HG03175 (cell line): Measurements from ENCODE around the gene LYRM9.
"Not testable (repeated sequence)": the region's sequence is repeated elsewhere in the genome, so short reads cannot be mapped to it uniquely, and the experiment has no call there.

Experiments used
- ATAC-seq: cut with Tn5 transposase; IDR thresholded peaks from one replicate; pipeline ENCODE4 v1.9.1; 2021; ENCODE audit warnings: mild to moderate bottlenecking, moderate library complexity; ENCODE audit not compliant: unreplicated experiment

LYRM9 gene

DNA sequence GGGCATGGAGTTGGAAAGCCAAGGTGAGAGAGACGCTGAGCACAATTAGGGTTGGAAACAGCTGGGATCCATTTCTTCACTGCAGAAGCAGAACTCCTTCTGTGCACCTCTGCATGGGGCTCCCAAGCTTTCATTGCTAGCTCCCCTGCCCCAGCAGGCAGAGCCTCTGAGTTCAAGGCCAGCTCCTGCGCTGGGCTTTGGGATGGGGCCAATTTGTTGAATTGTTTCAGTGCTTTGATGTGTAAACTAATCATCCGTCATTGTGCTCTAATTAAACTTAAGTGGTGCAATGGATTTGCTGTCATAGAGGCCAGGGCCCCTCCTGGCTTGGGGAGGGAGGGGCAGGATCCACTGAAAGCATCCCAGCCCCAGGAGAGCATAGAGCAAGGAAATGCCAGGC, 13.5 kb upstream of the LYRM9 start:
- ATAC-seq = no peak

DNA sequence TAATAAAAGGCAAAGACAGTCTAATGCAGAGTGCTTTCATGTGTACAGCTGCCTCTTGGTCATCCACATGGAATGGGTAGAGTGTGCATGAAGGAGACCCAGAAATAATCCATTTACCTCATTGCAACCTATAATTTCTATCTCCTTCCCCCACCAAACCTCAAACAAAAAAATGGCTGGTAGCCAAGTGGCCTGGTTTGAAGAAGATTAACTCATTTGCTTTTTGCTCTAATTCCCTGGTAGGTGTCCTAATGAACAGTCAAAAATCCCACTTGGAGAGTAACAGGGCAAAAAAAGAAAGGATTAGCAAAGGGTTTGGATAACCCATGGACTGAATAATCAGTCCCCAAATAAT, 13.0 kb upstream of the LYRM9 start:
- ATAC-seq = no peak

DNA sequence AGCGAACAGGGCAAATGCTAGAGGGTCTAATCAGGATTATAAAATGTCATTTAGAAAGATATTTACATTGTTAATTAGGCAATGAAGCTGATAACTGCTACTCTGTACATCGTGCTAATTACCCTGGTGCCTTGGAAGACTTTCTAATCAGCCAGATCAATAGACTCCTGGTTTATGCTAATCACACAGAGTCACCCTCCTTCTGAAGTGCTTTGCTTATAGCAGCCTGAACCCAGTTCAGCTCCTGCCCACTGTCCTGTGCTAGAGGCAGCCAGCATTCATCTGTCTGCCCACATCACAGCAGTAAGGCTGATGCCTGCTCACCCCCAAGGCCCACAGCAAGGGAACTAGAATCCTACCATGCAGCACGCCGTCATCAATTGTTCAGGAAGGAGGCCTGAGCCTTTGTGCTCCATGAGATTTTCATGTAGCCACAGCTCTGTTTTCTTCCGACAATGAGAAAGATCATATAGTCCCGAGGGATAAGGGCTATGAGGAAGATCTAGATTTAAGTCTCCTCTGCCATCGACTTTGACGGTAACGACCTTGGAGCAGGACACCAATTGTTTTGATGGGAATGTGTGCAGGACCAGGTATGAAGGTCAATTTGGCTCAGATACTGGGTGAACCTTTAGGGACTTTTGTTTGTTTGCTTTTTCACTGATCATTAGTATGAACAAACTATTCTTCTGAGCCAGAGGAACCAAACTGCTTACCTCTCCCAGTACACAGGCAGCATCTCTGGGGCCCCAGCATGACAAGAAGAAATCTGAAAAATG, 12.5 kb upstream of the LYRM9 start:
- ATAC-seq = no peak

DNA sequence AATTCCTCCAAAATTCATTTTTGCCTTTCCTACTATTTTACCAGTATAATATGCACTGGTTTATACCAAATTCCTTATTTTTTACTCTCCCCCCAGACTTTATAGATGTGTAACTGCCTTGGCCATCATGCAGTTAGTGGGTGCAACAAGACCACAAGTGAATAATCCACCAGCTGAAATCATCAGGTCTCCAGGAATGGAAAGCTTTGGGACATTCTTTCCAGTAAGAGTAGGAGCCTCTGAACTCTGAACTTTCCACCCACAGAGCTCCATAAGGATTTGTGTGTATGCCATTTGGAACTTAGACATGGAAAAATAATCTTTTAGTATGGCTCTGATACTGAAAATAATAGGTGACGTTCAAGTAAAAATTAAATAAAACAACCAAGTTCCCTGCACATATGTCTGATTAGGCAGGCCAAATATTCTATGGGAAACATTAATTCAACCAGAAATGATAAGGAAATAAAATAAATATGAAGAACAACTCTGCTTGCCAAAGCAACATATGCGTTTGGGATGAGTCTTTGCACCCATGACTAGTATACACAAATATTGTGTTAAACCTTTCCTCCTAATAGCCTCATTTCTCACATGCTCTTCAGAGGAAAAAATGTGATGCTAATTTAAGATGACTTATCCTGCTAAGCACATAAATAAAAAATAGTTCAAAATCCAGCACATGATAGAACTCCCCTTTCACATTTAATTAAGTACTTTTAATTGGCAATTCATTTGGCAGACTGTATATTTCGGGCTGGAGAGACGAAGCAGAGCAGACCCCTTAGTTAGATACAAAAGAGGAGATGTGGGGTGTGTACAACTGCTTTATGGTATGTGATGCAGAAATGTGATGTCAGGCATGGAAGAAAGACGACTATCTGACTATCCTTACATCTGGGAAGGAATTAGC, 11.6 kb upstream of the LYRM9 start:
- no peak for ATAC-seq

DNA sequence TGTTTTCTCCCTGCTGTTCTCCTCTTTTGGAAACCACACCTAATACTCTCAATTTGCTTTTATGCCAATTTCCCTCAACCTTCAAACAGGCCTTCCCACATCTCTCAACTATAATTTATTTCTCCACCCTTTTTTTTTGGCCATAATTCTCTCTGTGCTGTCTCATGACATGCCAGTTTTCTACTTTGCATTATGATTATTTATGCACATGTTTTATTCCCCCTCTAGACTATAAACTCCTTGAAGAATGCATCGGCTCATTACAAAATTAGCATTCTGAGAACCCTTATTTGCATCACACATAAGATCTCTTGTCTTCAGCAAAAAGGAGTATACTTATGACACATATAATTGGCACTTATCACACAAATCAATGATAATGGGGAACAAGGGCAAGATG, 10.9 kb upstream of the LYRM9 start:
- ATAC-seq = no peak

DNA sequence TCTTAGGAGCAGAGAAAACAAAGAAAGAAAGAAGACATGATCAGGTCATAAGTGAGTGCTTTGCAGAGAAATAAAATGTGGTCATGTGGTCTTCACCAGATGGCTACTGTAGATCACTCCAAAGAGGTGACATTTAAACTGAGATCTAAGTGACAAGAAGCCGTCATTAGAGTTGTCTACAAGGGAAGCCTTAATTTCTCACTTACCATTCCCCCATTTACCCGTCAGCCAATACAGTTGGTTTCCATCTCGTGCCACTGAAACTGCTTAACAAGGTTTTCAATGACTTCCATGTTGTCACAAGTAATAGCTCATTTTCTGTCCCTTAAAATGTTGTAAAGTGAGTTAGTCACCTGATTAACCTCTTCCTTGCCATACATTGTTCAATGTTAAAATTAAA, 6.4 kb upstream of the LYRM9 start:
- ATAC-seq = no peak

DNA sequence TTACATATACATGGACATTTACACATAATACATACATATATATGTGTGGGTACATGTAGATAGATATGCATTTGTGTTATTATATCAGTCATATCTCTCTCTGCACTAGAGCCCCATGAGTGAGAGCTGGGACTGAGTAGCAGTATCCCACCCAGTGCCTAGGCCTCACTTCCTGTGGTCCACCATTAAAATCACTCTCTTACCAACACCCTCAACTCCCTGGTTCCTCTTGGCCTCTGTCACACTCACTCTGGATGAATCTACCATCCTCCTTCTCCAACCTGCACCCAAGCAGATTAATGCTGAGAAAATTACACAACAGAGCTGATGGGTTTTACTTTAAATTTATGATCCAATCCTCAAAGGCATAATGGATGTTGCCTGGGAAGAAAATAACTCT, 4.9 kb upstream of the LYRM9 start:
- ATAC-seq = no peak

DNA sequence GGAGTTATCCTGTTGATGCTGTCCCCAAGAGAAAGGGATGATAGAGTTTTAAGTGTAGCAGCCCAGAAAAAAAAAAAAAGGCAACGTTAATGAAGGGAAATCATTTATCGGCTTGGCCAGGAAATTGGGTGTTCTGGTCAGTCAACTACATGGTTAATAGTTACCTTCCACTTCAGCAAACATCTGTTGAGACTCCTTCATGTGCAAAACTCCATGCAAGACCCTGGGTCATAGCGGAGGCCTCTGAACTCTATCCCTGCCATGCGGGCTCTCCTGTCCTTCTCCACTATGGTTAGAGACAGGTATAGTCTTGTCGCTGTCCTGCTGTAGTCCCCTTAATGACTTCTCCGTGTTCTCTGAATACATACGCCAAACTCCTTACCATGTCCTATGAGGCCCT, 3.5 kb upstream of the LYRM9 start:
- ATAC-seq = no peak

DNA sequence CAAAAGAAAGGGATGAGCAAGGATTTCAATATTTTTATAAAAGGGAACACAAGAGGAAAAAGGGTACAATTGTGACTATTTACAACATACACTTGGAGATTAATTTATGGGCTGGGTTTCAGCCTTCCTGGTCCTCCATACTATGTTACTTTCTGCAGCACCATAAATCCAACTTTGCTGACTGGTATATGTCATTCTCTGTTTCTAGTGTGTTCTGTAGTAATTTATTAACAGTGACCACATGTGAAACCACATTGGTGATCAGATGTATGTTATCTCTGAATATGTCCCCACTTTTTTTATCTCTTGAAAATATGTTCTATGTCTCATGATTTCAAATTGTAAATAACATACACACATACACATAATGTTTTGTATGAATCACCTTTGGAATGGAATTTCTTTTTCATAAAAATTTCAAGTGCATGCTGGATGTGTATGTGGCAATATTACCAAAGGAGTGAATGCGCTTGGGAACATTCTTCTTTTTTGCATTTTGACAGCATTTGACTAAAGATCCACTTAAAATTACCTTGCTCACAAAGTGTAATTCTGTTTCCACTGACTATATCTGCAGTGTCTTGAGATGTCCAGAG, 2.9 kb upstream of the LYRM9 start:
- no peak for ATAC-seq

DNA sequence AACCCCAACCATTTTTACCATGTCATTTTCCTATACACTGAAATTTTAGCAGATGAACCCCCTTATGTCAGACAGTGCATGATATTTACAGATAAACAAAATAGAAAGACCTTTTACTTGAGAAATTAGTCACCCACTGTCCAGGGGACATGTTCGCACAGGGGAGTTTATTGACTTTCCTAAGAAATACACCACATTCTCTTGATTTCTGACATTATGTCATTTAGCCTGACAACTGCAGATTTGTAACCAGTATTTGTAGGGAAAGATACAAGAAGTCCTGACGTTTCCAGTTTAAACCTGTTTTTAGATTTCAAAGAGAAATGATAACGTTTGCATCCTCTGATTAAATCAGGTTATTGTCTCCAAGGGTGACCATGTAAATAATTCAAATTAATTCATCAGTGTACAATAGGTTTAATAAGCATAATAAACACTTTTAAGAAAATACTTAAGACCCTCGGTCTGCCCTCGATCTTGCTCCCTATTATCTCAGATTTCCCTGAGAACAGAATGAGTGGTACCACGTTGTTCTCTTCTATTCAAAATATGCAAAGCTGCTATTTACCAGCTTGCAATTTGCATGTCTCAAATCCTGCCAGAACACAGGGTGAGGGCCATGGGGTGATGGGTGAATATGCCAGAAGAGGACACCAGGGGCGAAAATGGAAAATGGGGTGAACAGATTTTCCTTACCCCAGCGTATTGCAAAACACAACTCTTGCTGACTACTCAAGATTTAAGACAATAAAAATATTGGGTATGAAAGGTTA, 2.1 kb upstream of the LYRM9 start:
- ATAC-seq = no peak

DNA sequence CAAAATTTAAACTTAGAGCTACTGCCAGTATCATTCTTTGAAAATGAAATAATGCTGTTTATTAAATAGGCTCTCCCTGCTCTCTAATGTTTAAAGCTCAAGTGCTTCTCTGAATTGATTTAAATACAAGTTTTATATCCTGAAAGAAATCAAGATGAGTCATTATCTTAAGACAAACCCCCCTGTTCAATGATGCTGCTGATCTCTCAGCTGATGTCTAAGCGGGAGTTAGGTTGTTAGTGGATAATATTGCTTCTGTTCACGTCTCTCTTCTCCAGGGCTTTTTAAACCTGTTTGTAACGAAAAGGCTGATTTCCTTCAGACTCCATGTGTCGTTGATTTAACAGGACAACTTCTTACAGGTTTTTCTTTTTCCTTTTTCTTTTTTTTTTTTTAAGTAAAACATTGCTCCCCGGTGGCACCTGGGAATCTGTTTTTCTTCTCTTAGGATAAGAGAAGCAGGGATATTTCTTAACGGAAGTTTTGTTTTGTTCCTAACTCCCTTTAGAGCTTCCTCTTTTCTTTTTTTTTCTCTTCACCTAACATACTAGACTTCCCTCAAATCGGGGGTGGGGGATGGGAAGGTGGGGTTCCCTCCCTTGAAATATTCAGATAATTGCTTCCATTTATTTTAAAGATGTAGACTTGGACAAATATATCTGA, 807 bp upstream of the LYRM9 start:
- no peak for ATAC-seq

DNA sequence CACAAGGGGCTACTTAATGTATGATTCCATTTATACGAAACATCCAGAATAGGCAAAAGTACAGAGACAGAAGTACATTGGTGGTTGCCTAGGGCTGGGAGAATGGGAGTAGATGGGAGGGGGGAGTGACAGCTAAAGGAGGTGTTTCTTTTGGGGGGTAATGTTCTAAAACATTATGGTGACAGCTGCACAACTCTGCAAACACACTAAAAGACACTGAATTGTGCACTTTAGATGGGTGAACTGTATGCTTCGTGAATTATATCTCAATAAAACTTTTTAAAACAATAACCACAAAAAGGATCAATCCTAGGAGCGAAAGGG, 661 bp downstream of the LYRM9 start:
- ATAC-seq = no peak

DNA sequence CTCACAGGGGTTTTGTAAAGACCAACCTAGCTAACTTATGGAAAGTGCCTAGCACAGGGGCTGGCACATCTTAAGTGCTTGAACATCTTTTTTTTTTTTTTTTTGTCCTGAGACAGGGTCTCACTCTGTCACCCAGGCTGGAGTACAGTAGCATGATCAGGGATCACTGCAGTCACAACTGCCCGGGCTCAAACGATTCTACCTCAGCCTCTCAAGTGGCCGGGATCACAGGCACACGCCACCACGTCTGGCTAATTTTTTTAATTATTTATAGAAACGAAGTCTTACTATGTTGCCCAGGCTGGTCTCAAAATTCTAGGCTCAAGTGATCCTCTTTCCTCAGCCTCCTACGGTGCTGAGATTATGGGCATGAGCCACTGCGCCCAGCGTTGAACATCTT, 1.3 kb downstream of the LYRM9 start:
- no peak for ATAC-seq

DNA sequence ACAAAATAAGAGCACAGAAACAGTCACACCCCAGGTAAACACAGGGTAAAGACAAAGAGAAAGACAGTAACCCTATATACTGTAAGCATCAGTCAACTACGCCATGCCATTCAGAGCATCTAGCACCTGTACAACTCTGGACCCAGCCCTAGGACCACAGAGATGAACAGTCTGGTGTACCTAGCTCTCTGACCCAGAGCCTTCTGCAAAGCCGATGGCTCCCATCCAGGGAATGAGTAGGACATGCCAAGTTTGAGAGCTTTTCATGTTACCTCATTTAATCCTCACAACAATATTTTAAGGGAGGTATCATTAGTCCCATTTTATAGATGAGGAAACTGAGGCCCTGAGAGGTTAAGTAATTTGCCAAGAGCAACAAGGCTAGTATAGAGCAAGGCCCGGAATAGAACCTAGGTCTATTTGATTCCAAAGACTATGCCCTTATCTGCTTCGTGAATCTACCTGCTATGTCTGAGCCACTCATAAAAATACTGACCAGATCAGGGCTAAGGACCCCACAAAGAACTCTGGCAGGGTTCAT, 3.4 kb downstream of the LYRM9 start:
- ATAC-seq = no peak

DNA sequence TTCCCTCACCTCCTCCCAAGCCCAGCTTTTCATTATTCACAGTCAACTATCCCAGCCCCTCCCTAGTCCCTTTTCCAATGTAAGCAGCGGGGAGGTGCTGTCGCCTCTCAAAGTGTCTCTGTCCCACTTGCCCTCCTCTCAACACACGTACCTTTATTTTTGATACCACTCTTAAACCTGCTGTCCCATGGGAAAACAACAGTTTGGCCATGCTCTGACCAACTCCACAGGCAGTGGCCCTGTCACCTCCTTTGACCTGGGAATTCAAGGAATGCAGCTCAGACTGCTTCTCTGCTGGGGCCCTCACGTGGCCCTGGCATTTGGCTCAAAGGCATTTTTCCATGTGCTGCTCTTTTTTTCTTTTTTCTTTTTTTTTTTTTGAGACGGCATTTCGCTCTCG, 4.2 kb downstream of the LYRM9 start:
- no peak for ATAC-seq

DNA sequence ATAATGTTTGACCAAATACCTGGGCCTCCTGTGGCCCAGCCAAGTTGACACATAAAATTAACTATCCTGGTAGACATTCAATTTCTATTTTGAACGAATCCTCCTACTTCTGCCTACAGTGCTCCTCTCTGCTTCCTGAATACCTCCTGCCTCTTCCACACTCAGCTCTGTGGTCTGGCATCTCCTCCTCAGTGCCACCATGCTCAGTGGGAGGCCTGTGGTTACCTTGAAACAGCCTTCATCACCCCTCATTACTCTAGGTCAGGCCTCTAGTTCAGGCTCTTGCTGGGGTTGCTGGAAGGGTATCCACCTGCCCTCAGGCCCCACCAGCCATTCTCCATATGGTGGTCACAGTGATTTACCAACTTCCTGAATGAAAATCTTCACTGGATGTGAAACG, 5.1 kb downstream of the LYRM9 start:
- no peak for ATAC-seq

DNA sequence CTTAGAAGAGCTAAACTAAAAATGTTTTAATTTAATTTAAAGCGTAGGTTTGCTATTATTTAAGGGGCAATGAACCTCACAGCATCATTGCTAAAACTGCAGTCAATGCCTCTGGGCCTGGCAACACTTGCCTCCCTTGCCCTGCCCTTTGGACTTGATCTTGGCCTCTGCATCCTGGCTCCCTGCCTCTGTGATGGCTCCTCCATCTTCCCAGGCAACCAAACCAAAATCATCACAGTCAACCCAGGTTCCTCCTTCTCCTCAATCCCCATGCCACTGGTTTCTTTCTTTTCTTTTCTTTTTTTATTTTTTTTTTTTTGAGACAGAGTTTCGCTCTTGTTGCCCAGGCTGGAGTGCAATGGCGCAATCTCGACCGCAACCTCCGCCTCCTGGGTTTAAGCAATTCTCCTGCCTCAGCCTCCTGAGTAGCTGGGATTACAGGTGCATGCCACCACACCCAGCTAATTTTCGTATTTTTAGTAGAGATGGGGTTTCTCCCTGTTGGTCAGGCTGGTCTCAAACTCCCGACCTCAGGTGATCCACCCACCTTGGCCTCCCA, 6.7 kb downstream of the LYRM9 start:
- ATAC-seq = not testable (repeated sequence)

DNA sequence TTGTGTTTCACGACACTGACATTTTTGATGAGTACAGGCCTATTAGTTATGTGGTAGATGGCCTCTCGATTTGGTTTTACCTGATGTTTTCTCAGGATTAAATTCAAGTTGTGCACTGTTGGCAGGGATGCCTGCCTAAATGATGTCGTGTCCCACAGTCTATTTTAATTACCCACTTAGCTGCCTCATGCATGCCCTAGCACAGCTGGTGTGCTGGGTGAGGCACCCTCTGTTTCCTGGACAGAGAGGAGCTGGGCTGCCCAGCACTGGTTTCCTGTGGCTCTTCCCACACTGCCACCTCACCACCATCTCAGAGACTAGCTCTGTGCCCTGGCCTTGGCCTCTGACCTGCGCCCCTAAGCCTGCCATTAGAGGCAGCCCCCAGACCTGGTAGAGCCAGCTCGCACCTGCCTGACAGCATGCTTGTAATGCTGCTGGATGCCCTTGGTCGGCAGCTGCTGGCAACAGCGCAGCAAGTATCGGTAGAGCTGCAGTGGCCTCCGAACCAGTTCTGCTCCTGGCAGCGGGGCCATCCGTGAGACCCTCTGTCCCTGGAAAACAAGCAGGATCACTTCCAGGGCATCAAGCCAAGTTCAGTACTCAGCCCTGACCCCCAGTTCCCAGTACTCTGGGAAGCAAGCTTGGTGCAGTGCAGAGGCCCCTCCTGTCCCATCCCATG, 10.9 kb downstream of the LYRM9 start:
- no peak for ATAC-seq

DNA sequence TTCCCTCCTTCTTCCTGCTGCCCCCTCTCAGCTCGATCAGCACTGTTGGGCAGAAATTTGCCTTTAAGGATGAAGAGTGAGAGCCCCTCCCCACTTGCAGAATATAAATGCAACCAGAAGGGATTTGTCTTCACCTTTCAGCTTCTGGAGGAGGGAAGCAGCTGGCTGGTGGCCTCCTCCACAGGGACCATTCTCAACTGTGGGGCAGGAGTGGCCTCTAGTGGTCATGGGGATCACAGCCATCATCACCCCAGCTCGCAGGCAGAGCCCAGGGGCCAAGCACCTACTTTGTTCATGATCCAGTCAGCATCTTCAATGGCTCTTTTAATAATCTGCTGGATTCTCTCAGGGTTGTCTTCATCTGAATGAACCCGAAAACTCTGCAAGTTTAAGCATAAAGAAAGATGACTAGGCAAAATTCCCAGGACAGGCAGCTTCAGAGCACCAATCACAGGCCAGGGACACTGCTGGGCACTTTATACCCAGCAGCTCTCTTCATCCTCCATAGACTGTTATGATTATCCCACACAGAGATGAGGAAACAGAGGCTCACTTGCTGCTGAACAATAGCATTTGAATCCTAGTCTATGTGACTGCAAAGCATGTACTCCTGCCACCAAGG, 13.1 kb downstream of the LYRM9 start:
- peak; percentile 63 for ATAC-seq
